ENCODE data around the gene ATP8B3.
A peak's percentile ranks its signal among the peaks of the same experiment; 100 is the strongest.

The ATP8B3 gene

GRCh38 chr19:1840541-1841115 is 28.6 kb upstream of the ATP8B3 start:
- peak overlapping the region; percentile 5 for H3K4me3 ChIP-seq (replicated peaks; ENCODE audit: low read depth, low read length)
- no peak for TF ChIP-seq CTCF (IDR thresholded peaks at IDR 0.05; ENCODE audit: low read length, missing control alignments)

GRCh38 chr19:1839658-1840540 is 27.8 kb upstream of the ATP8B3 start:
- no peak for DNase-seq (ENCODE audit: low read depth)
- no peak for TF ChIP-seq CTCF (IDR thresholded peaks at IDR 0.05; ENCODE audit: low read length, missing control alignments)
- H3K4me3 ChIP-seq (replicated peaks; ENCODE audit: low read depth, low read length) = no peak overlapping the region

More at GRCh38 chr19:1840541-1841115, 28.6 kb upstream of the ATP8B3 start:
- DNase-seq (ENCODE audit: low read depth) = peak; percentile 53

- peak; percentile 32 for DNase-seq (ENCODE audit: low read depth)
- no peak overlapping the region for H3K4me3 ChIP-seq (replicated peaks; ENCODE audit: low read depth, low read length)
- TF ChIP-seq CTCF (IDR thresholded peaks at IDR 0.05; ENCODE audit: low read length, missing control alignments) = peak; percentile 91
Observed at GRCh38 chr19:1837625-1838105, 25.6 kb upstream of the ATP8B3 start.

GRCh38 chr19:1837222-1837565 is 25.1 kb upstream of the ATP8B3 start:
- H3K4me3 ChIP-seq (replicated peaks; ENCODE audit: low read depth, low read length) = no peak overlapping the region
- no peak for DNase-seq (ENCODE audit: low read depth)
- no peak for TF ChIP-seq CTCF (IDR thresholded peaks at IDR 0.05; ENCODE audit: low read length, missing control alignments)

- no peak overlapping the region for H3K4me3 ChIP-seq (replicated peaks; ENCODE audit: low read depth, low read length)
- TF ChIP-seq CTCF (IDR thresholded peaks at IDR 0.05; ENCODE audit: low read length, missing control alignments) = no peak
- no peak for DNase-seq (ENCODE audit: low read depth)
Observed at GRCh38 chr19:1836458-1837221, 24.6 kb upstream of the ATP8B3 start.

DNA sequence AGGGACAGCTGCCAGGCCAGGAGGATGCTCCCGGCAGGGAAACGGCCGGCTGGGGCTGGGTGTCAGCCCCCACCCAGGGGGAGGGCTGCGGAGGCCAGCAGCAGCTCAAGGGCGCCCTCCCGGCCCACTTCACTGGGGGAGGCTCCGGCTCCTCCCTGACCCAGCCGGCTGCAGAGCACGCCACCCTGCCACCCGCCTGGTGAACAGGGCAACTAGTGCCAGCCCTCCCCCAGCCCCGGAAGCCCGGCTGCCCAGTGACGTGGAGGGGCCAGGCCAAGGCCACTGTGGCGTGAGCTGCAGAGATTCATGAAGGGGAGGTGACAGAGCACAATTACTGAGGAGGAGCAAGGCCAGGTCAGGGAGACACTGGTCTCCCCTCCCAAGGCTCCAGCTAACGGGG is 21.5 kb upstream of the ATP8B3 start:
- no peak for DNase-seq (ENCODE audit: low read depth)
- no peak for TF ChIP-seq CTCF (IDR thresholded peaks at IDR 0.05; ENCODE audit: low read length, missing control alignments)
- H3K4me3 ChIP-seq (replicated peaks; ENCODE audit: low read depth, low read length) = no peak overlapping the region

Data from fibroblast of pulmonary artery (primary cell).